PC-3 (cell line): ENCODE results near the gene COL15A1.

Experiments
- EZH2 ChIP-seq: fragments of 300-600 bp; sonication (generic); IDR thresholded peaks from one replicate; pipeline ENCODE4 v1.6.1; 2017; ENCODE audit warnings: antibody characterized with exemption, mild to moderate bottlenecking, low read length; ENCODE audit not compliant: unreplicated experiment
- TF ChIP-seq, protein P1 (sequence below): fragments of 300-600 bp; sonication (generic); conservative IDR thresholded peaks from 2 replicates; pipeline ENCODE4 v1.5.1; 2017; ENCODE audit warnings: antibody characterized with exemption, low read depth, mild to moderate bottlenecking, low read length

DNA sequence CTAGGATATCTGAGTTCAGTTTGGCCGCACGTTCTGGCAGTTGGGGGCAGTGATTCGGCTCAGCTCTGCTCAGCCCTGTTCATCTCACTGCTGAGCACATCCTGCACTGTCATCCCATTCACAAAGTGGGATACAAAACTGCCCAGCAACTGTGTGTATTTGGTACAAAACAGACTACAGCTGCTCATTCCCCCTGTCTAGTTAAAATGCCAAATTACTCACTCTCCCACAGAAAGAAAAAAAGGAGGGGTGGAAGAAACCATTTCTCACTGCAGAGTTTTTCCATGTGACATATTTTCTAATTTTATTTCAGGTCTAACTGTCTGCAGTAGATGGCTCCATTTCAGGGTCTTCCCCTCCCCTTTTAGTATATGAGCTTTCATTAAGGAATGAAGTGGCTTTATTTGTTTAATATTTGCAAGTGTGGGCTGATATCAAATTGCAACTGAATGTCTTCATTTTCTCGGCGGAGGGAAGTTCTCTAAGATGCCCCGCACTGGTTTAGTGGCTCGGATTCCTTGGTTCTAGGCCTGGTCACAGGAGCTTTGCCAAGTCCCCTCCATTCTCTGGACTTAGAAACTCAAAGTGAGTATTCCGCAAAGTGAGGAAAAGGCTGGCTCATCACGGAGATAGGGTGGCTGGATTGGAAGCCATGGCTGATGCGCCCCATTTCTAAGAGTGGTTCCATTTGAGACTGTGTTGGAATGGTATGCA is 14.7 kb downstream of the COL15A1 start:
- TF ChIP-seq, protein P1, sequence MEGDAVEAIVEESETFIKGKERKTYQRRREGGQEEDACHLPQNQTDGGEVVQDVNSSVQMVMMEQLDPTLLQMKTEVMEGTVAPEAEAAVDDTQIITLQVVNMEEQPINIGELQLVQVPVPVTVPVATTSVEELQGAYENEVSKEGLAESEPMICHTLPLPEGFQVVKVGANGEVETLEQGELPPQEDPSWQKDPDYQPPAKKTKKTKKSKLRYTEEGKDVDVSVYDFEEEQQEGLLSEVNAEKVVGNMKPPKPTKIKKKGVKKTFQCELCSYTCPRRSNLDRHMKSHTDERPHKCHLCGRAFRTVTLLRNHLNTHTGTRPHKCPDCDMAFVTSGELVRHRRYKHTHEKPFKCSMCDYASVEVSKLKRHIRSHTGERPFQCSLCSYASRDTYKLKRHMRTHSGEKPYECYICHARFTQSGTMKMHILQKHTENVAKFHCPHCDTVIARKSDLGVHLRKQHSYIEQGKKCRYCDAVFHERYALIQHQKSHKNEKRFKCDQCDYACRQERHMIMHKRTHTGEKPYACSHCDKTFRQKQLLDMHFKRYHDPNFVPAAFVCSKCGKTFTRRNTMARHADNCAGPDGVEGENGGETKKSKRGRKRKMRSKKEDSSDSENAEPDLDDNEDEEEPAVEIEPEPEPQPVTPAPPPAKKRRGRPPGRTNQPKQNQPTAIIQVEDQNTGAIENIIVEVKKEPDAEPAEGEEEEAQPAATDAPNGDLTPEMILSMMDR, result no peak
- TF ChIP-seq EZH2, result no peak
